HepG2 (cell line): ENCODE results near the gene NAT14. TPM values are rescaled to one million over a fixed set of nuclear protein-coding genes. Genes with fewer than 3 reads are reported as not detected.

ENCODE experiments used
- ATAC-seq: fragments of 200-7000 bp; cut with Tn5 transposase; 3 replicates; pipeline ENCODE4 v1.9.1; 2020; ENCODE audit warnings: mild to moderate bottlenecking, moderate library complexity
- BruUV-seq: library from RNA; stranded (reverse); fragments of 400-500 nt; replicated peaks from 2 replicates; lab custom pipeline; 2021; lab: Mats Ljungman, UMichigan
- CTCF ChIA-PET: fragments of 300-600 bp; formaldehyde crosslinking; extraction: SDS; loops from one replicate; lab custom pipeline; 2021; ENCODE audit warnings: low total read pairs, inconsistent platforms, low intra/inter-chr PET ratio; lab: Yijun Ruan, JAX
- POLR2A ChIA-PET: fragments of 350-600 bp; sonication (Branson Sonifier 250); formaldehyde crosslinking; loops from one replicate; lab custom pipeline; 2020; ENCODE audit warnings: antibody characterized with exemption, inconsistent platforms; lab: Yijun Ruan, JAX
- DNase-seq: peaks from one replicate; pipeline ENCODE4 v3.0.0-alpha.2; 2015; ENCODE audit warnings: low spot score
- FAIRE-seq: peaks from 3 replicates; lab custom pipeline; 2011; peaks lifted over from hg19 to GRCh38; lab: Jason Lieb, UNC
- H2AFZ ChIP-seq: one replicate; pipeline ENCODE4 v1.6.1; 2011; ENCODE audit warnings: low read length, inconsistent platforms
- H3K27ac ChIP-seq: fragments of 300-600 bp; 3 replicates; pipeline ENCODE4 v1.8.0; 2011; ENCODE audit warnings: mixed run types, mild to moderate bottlenecking, mixed read lengths, low read length, inconsistent platforms; ENCODE audit not compliant: insufficient read depth; ENCODE audit errors: extremely low read length
- H3K27me3 ChIP-seq, 2 experiments: fragments of 200-600 bp in 1 of 2; 2 replicates in 1 of 2; 3 replicates in 1 of 2; pipeline versions ENCODE4 v1.6.0 to v1.8.0; 2011; ENCODE audit warnings: low read length in 2 of 2, mild to moderate bottlenecking in 2 of 2, moderate library complexity in 2 of 2, inconsistent platforms in 1 of 2; ENCODE audit not compliant: insufficient read depth in 2 of 2, control insufficient read depth in 1 of 2
- H3K36me3 ChIP-seq, 2 experiments: fragments of 200-600 bp in 1 of 2; replicated peaks in 1 of 2; 2 replicates in 1 of 2; 3 replicates in 1 of 2; pipeline versions ENCODE4 v1.5.1 to v1.8.0; 2011; ENCODE audit warnings: low read length in 2 of 2, inconsistent platforms in 1 of 2; ENCODE audit not compliant: insufficient read depth in 2 of 2, control insufficient read depth in 1 of 2
- H3K4me1 ChIP-seq: 2 replicates; pipeline ENCODE4 v1.5.1; 2012; ENCODE audit warnings: low read length, inconsistent platforms; ENCODE audit not compliant: insufficient read depth
- H3K4me2 ChIP-seq: 2 replicates; pipeline ENCODE4 v1.6.0; 2011; ENCODE audit warnings: low read depth, low read length, inconsistent platforms
- H3K4me3 ChIP-seq, 3 experiments: fragments of 200-600 bp in 1 of 3; sonication (generic), shearing (Covaris generic) in 1 of 3; replicated peaks in 1 of 3; 2 replicates each; pipeline ENCODE4 v1.5.1; 2011 to 2016; ENCODE audit warnings: low read length in 3 of 3, inconsistent platforms in 2 of 3, low read depth in 2 of 3, mild to moderate bottlenecking in 2 of 3, control low read depth in 1 of 3, mixed read lengths in 1 of 3; ENCODE audit not compliant: insufficient read depth in 1 of 3
- H3K79me2 ChIP-seq: one replicate; pipeline ENCODE4 v1.6.1; 2011; ENCODE audit warnings: low read length, inconsistent platforms; ENCODE audit not compliant: insufficient read depth
- H3K9ac ChIP-seq: 2 replicates; pipeline ENCODE4 v1.6.0; 2011; ENCODE audit warnings: mild to moderate bottlenecking, low read depth, low read length, inconsistent platforms; ENCODE audit not compliant: insufficient read depth
- H3K9me3 ChIP-seq: 2 replicates; pipeline ENCODE4 v1.5.1; 2012; ENCODE audit warnings: mild to moderate bottlenecking, low read length
- H4K20me1 ChIP-seq: 2 replicates; pipeline ENCODE4 v1.6.0; 2011; ENCODE audit warnings: inconsistent platforms, mild to moderate bottlenecking, low read length, moderate library complexity; ENCODE audit not compliant: insufficient read depth
- AGO2 ChIP-seq: fragments of 200-400 bp; formaldehyde crosslinking; optimal IDR thresholded peaks from 2 replicates; pipeline ENCODE3; 2017; ENCODE audit warnings: mild to moderate bottlenecking, low read depth, low read length, moderate library complexity
- AKAP8 ChIP-seq: sonication (generic); formaldehyde crosslinking; IDR thresholded peaks from 2 replicates; pipeline ENCODE4 v1.5.1; 2020; ENCODE audit warnings: mild to moderate bottlenecking, missing genetic modification reagents
- ATF4 ChIP-seq, 2 experiments: fragments of 450-650 bp in 1 of 2; sonication (generic) in 1 of 2; formaldehyde crosslinking; IDR thresholded peaks; 2 replicates each; pipeline versions ENCODE4 v1.5.0 to v1.8.0; 2020 to 2022; ENCODE audit warnings: mild to moderate bottlenecking in 1 of 2, missing genetic modification reagents in 1 of 2
- HMG20B ChIP-seq: conservative IDR thresholded peaks from 2 replicates; pipeline ENCODE4 v1.6.1; 2016; ENCODE audit warnings: missing genetic modification reagents, missing compliant biosample characterization
- IKZF4 ChIP-seq: sonication (generic); formaldehyde crosslinking; IDR thresholded peaks from 2 replicates; pipeline ENCODE4 v1.5.1; 2020; ENCODE audit warnings: borderline replicate concordance, mild to moderate bottlenecking, low read depth, missing genetic modification reagents; ENCODE audit errors: not compliant biosample characterization
- NONO ChIP-seq, 2 experiments: fragments of 450-650 bp in 1 of 2; sonication (generic) in 1 of 2; formaldehyde crosslinking in 1 of 2; IDR thresholded peaks in 1 of 2; conservative IDR thresholded peaks in 1 of 2; 2 replicates each; pipeline versions ENCODE4 v1.6.1 to v1.8.0; 2017 to 2022; ENCODE audit warnings: mild to moderate bottlenecking in 1 of 2, missing genetic modification reagents in 1 of 2, moderate library complexity in 1 of 2
- SNAI1 ChIP-seq: sonication (generic); formaldehyde crosslinking; IDR thresholded peaks from 2 replicates; pipeline ENCODE4 v1.5.0; 2020; ENCODE audit warnings: mild to moderate bottlenecking, missing genetic modification reagents, borderline replicate concordance
- SOX5 ChIP-seq: IDR thresholded peaks from 2 replicates; pipeline ENCODE4 v1.6.1; 2016; ENCODE audit warnings: borderline replicate concordance
- ZBTB1 ChIP-seq: sonication (generic); formaldehyde crosslinking; IDR thresholded peaks from 2 replicates; pipeline ENCODE4 v1.4.0; 2020; ENCODE audit warnings: missing genetic modification reagents, borderline replicate concordance
- ZBTB42 ChIP-seq: sonication (generic); formaldehyde crosslinking; IDR thresholded peaks from 2 replicates; pipeline ENCODE4 v1.5.0; 2020; ENCODE audit warnings: mild to moderate bottlenecking, missing genetic modification reagents
- ZEB1 ChIP-seq: IDR thresholded peaks from 2 replicates; pipeline ENCODE4 v1.6.1; 2012; ENCODE audit warnings: mild to moderate bottlenecking, low read depth, inconsistent platforms; ENCODE audit not compliant: insufficient replicate concordance
- ZNF101 ChIP-seq: sonication (generic); formaldehyde crosslinking; IDR thresholded peaks from 2 replicates; pipeline ENCODE4 v1.4.0; 2020; ENCODE audit warnings: mild to moderate bottlenecking, low read depth, missing genetic modification reagents, borderline replicate concordance
- ZNF224 ChIP-seq: sonication (generic); formaldehyde crosslinking; IDR thresholded peaks from 2 replicates; pipeline ENCODE4 v1.5.0; 2020; ENCODE audit warnings: mild to moderate bottlenecking, missing genetic modification reagents
- ZNF543 ChIP-seq: sonication (generic); formaldehyde crosslinking; IDR thresholded peaks from 2 replicates; pipeline ENCODE4 v1.4.0; 2020; ENCODE audit warnings: mild to moderate bottlenecking, missing genetic modification reagents
- ZNF558 ChIP-seq: sonication (generic); formaldehyde crosslinking; IDR thresholded peaks from 2 replicates; pipeline ENCODE4 v1.9.0; 2022; ENCODE audit warnings: mild to moderate bottlenecking, missing genetic modification reagents, borderline replicate concordance
- ZNF598 ChIP-seq: sonication (generic); formaldehyde crosslinking; IDR thresholded peaks from 2 replicates; pipeline ENCODE4 v1.5.1; 2020; ENCODE audit warnings: mild to moderate bottlenecking, missing genetic modification reagents, borderline replicate concordance
- ZNF629 ChIP-seq: sonication (generic); formaldehyde crosslinking; conservative IDR thresholded peaks from 2 replicates; pipeline ENCODE4 v1.5.0; 2020; ENCODE audit warnings: missing genetic modification reagents
- WGBS: methylation state at CpG from one replicate; pipeline ENCODE4 v1.1.6; 2017; ENCODE audit warnings: low lambda C conversion rate; 5-methylcytosine and 5-hydroxymethylcytosine counted together
- in situ Hi-C: cut with HindIII; loops from 2 replicates; pipeline ENCODE4 v1.10.0; 2017; ENCODE audit warnings: low pct_unique_long_range_greater_than_20kb; ENCODE audit not compliant: extremely low pct_ligation_motif_present
- intact Hi-C: fragments of 100-400 bp; cut with micrococcal nuclease; formaldehyde crosslinking; loops from one replicate; pipeline ENCODE4 v1.10.0; 2022; ENCODE audit not compliant: unreplicated experiment
- polyA plus RNA-seq, 8 experiments: library from polyadenylated mRNA; depleted of rRNA in 3 of 8; stranded (reverse) in 7 of 8; unstranded in 1 of 8; fragments of >200 nt; fragmentation: Illumina TruSeq in 4 of 8; extraction: Trizol in 4 of 8; gene quantifications; 2 replicates each; pipeline versions ENCODE4 v1.2.1 to v1.2.3, GENCODE V29; 2011 to 2016; ENCODE audit warnings: low read depth in 4 of 8, missing spikeins in 1 of 8, mixed read lengths in 1 of 8; ENCODE audit not compliant: insufficient read depth in 1 of 8
- total RNA-seq, 5 experiments: library from RNA; depleted of rRNA; stranded (reverse); fragments of >200 nt; fragmentation: Illumina TruSeq; extraction: Trizol; gene quantifications; 2 replicates each; pipeline ENCODE4 v1.2.3, GENCODE V29; 2016; ENCODE audit warnings: low read depth in 1 of 5
- TF ChIP-seq, protein P1 (sequence below): sonication (generic); formaldehyde crosslinking; IDR thresholded peaks from 2 replicates; pipeline ENCODE4 v1.4.0; 2020; ENCODE audit warnings: missing genetic modification reagents

The NAT14 gene
- total and polyA plus RNA-seq, 2 of the 13 experiments (the other 11 are each of a cell fraction or from before 2014, with no cell fraction given) = 20.7 to 22.3 TPM

DNA sequence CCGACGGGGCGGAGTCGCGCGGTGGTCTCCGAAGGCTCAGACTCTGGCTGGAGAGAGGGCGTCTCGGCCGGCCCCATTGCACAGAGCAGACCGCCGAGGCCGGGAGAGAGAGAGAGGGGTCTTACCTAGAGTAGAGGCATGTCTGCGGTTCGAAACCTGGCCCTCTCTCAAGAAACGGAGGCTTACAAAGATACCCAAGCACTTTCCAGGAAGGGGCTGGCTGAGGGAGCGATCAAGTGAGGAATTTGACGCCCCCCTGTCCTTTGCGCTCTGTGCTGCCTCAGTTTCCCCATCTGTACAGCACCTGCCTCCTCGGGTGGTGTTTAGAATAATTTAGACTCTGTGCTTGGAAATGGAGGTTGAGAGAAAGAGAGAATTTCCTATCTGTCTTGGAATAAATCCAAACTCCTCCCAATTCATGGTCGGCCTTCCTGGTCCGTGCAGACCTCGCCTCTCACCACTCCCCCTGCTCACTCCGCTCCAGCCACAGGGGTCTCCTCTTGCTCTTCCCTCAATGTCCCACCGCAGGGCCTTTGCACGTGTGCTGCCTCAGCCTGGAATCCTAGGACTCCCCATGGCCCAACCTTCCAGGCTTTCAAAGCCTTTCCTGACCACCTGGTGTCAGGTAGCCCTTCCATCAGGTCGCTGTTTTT lies 22.9 kb upstream of the NAT14 start:
- no peaks in the 10 kb centered on the region for H3K9me3 ChIP-seq
- ChIA-PET POLR2A (interaction anchor here (0.5 to 2.6 kb wide), 31 partner anchors 9 to 344 kb away, joined by 3 to 29 read pairs (median 4); partner anchors contain the start of genes CCDC106, FIZ1, HSPBP1 and KMT5C), CTCF (no interaction called here)
- H3K4me1 ChIP-seq = peaks cover 64% of the 10 kb centered on the region
- H2AFZ ChIP-seq = no peak overlapping the region
- peak overlapping the region; percentile 100 for H3K4me2 ChIP-seq
- no peaks in the 10 kb centered on the region for H3K27me3 ChIP-seq
- WGBS = 6% methylated on average over 18 of the region's 27 CpGs
- BruUV-seq = TSS peak; percentile 94
- H3K27ac ChIP-seq = peak overlapping the region; percentile 76
- intact Hi-C loops (no loop called here), in situ Hi-C loops (no loop called here)
- H3K9ac ChIP-seq = peak overlapping the region; percentile 87
- no peak for FAIRE-seq
- H3K36me3 ChIP-seq = peaks cover 0 to 1% of the 10 kb centered on the region in 2 experiments; a peak in 1 of 5 replicates
- peak; percentile 50 for DNase-seq
- no peaks in the 10 kb centered on the region for H4K20me1 ChIP-seq
- peak; percentile 80 for ATAC-seq
- H3K4me3 ChIP-seq = peak overlapping the region; percentile 59 to 81 (median 67)
- peaks cover 20% of the 10 kb centered on the region for H3K79me2 ChIP-seq
- TF ChIP-seq HMG20B (CRISPR knock-in tag) (no peak), ZNF558 (0 out of 2 replicates have a peak, but pooled peaks have one; percentile 40), ZNF598 (CRISPR knock-in tag) (no peak), SOX5 (CRISPR knock-in tag) (no peak), ZNF629 (CRISPR knock-in tag) (peak; percentile 96), ZNF101 (CRISPR knock-in tag) (no peak), ZNF224 (CRISPR knock-in tag) (peak; percentile 62; the same call in 1 of the 2 replicates), AKAP8 (CRISPR knock-in tag) (no peak), NONO (IDR thresholded peaks at IDR 0.05) (no peak), NONO (CRISPR knock-in tag; conservative IDR thresholded peaks at IDR 0.05) (no peak), SNAI1 (peak; percentile 70; the same call in 1 of the 2 replicates), ZBTB1 (CRISPR knock-in tag) (no peak), AGO2 (no peak), ZNF543 (CRISPR knock-in tag) (no peak), ZEB1 (no peak), ATF4 (CRISPR knock-in tag; IDR thresholded peaks at IDR 0.05) (no peak), ZBTB42 (CRISPR knock-in tag) (no peak), IKZF4 (CRISPR knock-in tag) (no peak)
- TF ChIP-seq, protein P1, sequence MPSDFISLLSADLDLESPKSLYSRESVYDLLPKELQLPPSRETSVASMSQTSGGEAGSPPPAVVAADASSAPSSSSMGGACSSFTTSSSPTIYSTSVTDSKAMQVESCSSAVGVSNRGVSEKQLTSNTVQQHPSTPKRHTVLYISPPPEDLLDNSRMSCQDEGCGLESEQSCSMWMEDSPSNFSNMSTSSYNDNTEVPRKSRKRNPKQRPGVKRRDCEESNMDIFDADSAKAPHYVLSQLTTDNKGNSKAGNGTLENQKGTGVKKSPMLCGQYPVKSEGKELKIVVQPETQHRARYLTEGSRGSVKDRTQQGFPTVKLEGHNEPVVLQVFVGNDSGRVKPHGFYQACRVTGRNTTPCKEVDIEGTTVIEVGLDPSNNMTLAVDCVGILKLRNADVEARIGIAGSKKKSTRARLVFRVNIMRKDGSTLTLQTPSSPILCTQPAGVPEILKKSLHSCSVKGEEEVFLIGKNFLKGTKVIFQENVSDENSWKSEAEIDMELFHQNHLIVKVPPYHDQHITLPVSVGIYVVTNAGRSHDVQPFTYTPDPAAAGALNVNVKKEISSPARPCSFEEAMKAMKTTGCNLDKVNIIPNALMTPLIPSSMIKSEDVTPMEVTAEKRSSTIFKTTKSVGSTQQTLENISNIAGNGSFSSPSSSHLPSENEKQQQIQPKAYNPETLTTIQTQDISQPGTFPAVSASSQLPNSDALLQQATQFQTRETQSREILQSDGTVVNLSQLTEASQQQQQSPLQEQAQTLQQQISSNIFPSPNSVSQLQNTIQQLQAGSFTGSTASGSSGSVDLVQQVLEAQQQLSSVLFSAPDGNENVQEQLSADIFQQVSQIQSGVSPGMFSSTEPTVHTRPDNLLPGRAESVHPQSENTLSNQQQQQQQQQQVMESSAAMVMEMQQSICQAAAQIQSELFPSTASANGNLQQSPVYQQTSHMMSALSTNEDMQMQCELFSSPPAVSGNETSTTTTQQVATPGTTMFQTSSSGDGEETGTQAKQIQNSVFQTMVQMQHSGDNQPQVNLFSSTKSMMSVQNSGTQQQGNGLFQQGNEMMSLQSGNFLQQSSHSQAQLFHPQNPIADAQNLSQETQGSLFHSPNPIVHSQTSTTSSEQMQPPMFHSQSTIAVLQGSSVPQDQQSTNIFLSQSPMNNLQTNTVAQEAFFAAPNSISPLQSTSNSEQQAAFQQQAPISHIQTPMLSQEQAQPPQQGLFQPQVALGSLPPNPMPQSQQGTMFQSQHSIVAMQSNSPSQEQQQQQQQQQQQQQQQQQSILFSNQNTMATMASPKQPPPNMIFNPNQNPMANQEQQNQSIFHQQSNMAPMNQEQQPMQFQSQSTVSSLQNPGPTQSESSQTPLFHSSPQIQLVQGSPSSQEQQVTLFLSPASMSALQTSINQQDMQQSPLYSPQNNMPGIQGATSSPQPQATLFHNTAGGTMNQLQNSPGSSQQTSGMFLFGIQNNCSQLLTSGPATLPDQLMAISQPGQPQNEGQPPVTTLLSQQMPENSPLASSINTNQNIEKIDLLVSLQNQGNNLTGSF (CRISPR knock-in tag) = no peak
